Lower lobe of right lung (tissue), 2 donors: ENCODE measurements around the gene SYT7. TPM values are rescaled to one million over a fixed set of nuclear protein-coding genes. Genes with fewer than 3 reads are reported as not detected.

Source experiments
- ATAC-seq, 2 donors: fragments of 200-7000 bp; cut with Tn5 transposase; one replicate each; pipeline ENCODE4 v1.9.1; 2020 to 2022; ENCODE audit warnings: mild to moderate bottlenecking in 2 of 2, moderate library complexity in 2 of 2
- DNase-seq: peaks from one replicate; pipeline ENCODE4 v3.0.0-alpha.2; 2020
- H3K27ac ChIP-seq: fragments of 200-600 bp; one replicate; pipeline ENCODE4 v1.8.0; 2022
- H3K27me3 ChIP-seq: fragments of 200-600 bp; one replicate; pipeline ENCODE4 v1.8.0; 2022; ENCODE audit warnings: low read depth
- H3K36me3 ChIP-seq: fragments of 200-600 bp; one replicate; pipeline ENCODE4 v1.8.0; 2022; ENCODE audit warnings: mild to moderate bottlenecking
- H3K4me1 ChIP-seq: fragments of 200-600 bp; one replicate; pipeline ENCODE4 v1.8.0; 2022
- H3K4me3 ChIP-seq: fragments of 200-600 bp; one replicate; pipeline ENCODE4 v1.8.0; 2022; ENCODE audit warnings: mild to moderate bottlenecking
- H3K9me3 ChIP-seq: fragments of 200-600 bp; one replicate; pipeline ENCODE4 v1.8.0; 2022
- CTCF ChIP-seq: fragments of 200-600 bp; IDR thresholded peaks from one replicate; pipeline ENCODE4 v1.8.0; 2022; ENCODE audit warnings: antibody characterized with exemption, mild to moderate bottlenecking
- intact Hi-C: fragments of 100-400 bp; cut with DNase I; formaldehyde crosslinking; loops from one replicate; pipeline ENCODE4 v1.11.0; 2022
- total RNA-seq: library from RNA; stranded (reverse); fragmentation: NEBNext Ultra II Directional; extraction: Animal tissue kit (Norgen Biotek cat#: 25700); gene quantifications from one replicate; pipeline ENCODE4 v1.2.1, GENCODE V29; 2021
- donor health status: DM: no; HTN: yes; CAD: no; lungs with severe emphysema.

Gene SYT7
- total RNA-seq, 1 donor from 2014 or later: 3.8 TPM

GRCh38 chr11:61626580-61627380, 45.9 kb upstream of the SYT7 start:
- ATAC-seq (peak; percentile 91 to 95), DNase-seq (peak; percentile 81)
- Histone ChIP-seq H3K36me3 (no peaks in the 10 kb centered on the region), H3K27ac (peak overlapping the region; percentile 49), H3K4me1 (peaks cover 15% of the 10 kb centered on the region), H3K9me3 (no peaks in the 10 kb centered on the region), H3K4me3 (no peak overlapping the region), H3K27me3 (no peaks in the 10 kb centered on the region)
- TF ChIP-seq CTCF: no peak
- intact Hi-C loops: no loop called here

- Histone ChIP-seq H3K27ac (no peak overlapping the region), H3K4me3 (no peak overlapping the region), H3K4me1 (peaks cover 15% of the 10 kb centered on the region), H3K9me3 (no peaks in the 10 kb centered on the region), H3K36me3 (no peaks in the 10 kb centered on the region), H3K27me3 (no peaks in the 10 kb centered on the region)
- ATAC-seq (no peak), DNase-seq (no peak)
- intact Hi-C loops: no loop called here
- no peak for TF ChIP-seq CTCF
These were observed 44.6 kb upstream of the SYT7 start for GRCh38 chr11:61625525-61625924.

GRCh38 chr11:61621917-61622585, 41.2 kb upstream of the SYT7 start:
- H3K36me3 ChIP-seq: no peaks in the 10 kb centered on the region
- H3K9me3 ChIP-seq: no peaks in the 10 kb centered on the region
- no peak for ATAC-seq
- peaks cover 13% of the 10 kb centered on the region for H3K27me3 ChIP-seq
- H3K4me1 ChIP-seq: peaks cover 7% of the 10 kb centered on the region
- no peak overlapping the region for H3K27ac ChIP-seq
- intact Hi-C loops: no loop called here
- no peak for TF ChIP-seq CTCF
- DNase-seq: no peak
- H3K4me3 ChIP-seq: no peak overlapping the region

GRCh38 chr11:61619471-61620226, 38.8 kb upstream of the SYT7 start:
- H3K4me3 ChIP-seq: no peak overlapping the region
- intact Hi-C loops: no loop called here

More at GRCh38 chr11:61619471-61620226, 38.8 kb upstream of the SYT7 start:
- Histone ChIP-seq H3K27ac (no peak overlapping the region), H3K9me3 (no peaks in the 10 kb centered on the region), H3K27me3 (peaks cover 13% of the 10 kb centered on the region), H3K4me1 (no peaks in the 10 kb centered on the region), H3K36me3 (no peaks in the 10 kb centered on the region)
- ATAC-seq: no peak
- no peak for DNase-seq
- TF ChIP-seq CTCF: no peak
